Purkinje cell (primary cell): ENCODE results near the gene STEAP1B. TPM values are rescaled to one million over a fixed set of nuclear protein-coding genes. Genes with fewer than 3 reads are reported as not detected.

ENCODE experiments used
- polyA plus RNA-seq: library from polyadenylated mRNA; unstranded; fragments of >200 nt; fragmentation: Nextera tagmentation; gene quantifications from 2 replicates; pipeline ENCODE4 v1.2.1, GENCODE V29; 2014

STEAP1B gene
- polyA plus RNA-seq, result 0.64 and 6.0 TPM in 2 replicates

DNA sequence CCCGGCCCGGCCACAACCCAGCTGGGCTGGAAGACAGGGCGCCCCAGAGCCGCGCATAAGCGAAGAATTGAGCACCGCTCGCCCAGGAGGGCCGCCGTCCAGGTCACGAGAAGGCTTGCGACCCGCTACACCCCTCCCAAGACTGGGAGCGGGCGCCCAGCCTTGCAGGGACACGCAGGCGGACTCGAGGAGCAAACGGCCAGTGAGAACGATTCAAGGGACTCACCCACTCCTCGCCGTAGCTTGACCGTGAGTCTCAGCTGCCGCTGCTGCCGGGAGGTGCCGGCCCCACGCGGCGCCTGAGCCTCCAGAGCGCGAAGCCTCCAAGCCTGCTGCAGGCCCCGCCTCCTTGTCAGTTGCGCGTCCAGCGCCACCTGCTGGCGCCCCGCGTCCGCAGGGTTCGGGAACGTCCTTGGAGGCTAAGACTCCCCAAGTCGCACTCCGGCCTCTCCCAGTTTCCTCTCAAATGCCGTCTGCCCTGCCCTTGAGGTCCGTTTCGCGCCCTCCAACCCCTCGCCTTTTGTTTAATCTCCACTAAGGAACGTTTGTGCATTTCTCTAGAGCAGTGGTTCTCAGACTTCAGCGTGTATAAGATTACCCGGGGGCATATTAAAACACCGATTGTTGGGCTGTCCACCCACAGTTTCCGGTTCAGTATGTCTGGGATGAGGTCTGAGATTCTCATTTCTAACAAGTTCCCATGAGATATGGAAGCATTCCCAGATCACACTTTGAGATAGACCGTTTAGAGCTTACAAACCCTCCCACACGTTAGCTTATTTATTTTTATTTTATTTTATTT is at the start of gene STEAP1B:
STEAP1B (minus strand) TSS at position 301 of the 802 bp plus-strand sequence. CDS start 5,333 bp downstream, outside the sequence.

Other genes with a start within 250 kb of the STEAP1B start
- 16.7 and 28.7 TPM in 2 replicates for gene RAPGEF5, start 143.0 kb downstream of the STEAP1B start, polyA plus RNA-seq
- gene IL6, start 227.0 kb upstream of the STEAP1B start, polyA plus RNA-seq, result not detected in 2 replicates